ENCODE results near the gene ERAL1.

The ERAL1 gene

GRCh38 chr17:28853295-28853694 lies 1.5 kb upstream of the ERAL1 start:
- Histone ChIP-seq H3K36me3 (ENCODE audit: control insufficient read depth, insufficient read depth, low read length, severe bottlenecking) (peaks cover 7% of the 10 kb centered on the region), H3K4me1 (ENCODE audit: control insufficient read depth, insufficient read depth, low read length) (peaks cover 10% of the 10 kb centered on the region), H3K9ac (ENCODE audit: low read length) (no peak overlapping the region), H3K4me3 (ENCODE audit: low read length) (no peak overlapping the region), H3K27me3 (replicated peaks; ENCODE audit: control insufficient read depth, insufficient read depth, low read length) (no peaks in the 10 kb centered on the region), H3K9me3 (ENCODE audit: control insufficient read depth, low read length) (no peaks in the 10 kb centered on the region)
- no peak for DNase-seq (ENCODE audit: low read depth)

GRCh38 chr17:28855336-28855679 lies 492 bp downstream of the ERAL1 start:
- no peaks in the 10 kb centered on the region for H3K9me3 ChIP-seq (ENCODE audit: control insufficient read depth, low read length)
- H3K36me3 ChIP-seq (ENCODE audit: control insufficient read depth, insufficient read depth, low read length, severe bottlenecking), result peaks cover 20% of the 10 kb centered on the region
- H3K27me3 ChIP-seq (replicated peaks; ENCODE audit: control insufficient read depth, insufficient read depth, low read length), result no peaks in the 10 kb centered on the region
- peak overlapping the region; percentile 93 for H3K4me3 ChIP-seq (ENCODE audit: low read length)
- peak overlapping the region; percentile 93 for H3K9ac ChIP-seq (ENCODE audit: low read length)
- peaks cover 10% of the 10 kb centered on the region for H3K4me1 ChIP-seq (ENCODE audit: control insufficient read depth, insufficient read depth, low read length)
- no peak for DNase-seq (ENCODE audit: low read depth)

GRCh38 chr17:28856028-28856574 lies 1.3 kb downstream of the ERAL1 start:
- Histone ChIP-seq H3K4me1 (ENCODE audit: control insufficient read depth, insufficient read depth, low read length) (peaks cover 10% of the 10 kb centered on the region), H3K9me3 (ENCODE audit: control insufficient read depth, low read length) (no peaks in the 10 kb centered on the region), H3K4me3 (ENCODE audit: low read length) (peak overlapping the region; percentile 93), H3K36me3 (ENCODE audit: control insufficient read depth, insufficient read depth, low read length, severe bottlenecking) (peaks cover 25% of the 10 kb centered on the region), H3K9ac (ENCODE audit: low read length) (peak overlapping the region; percentile 93), H3K27me3 (replicated peaks; ENCODE audit: control insufficient read depth, insufficient read depth, low read length) (no peaks in the 10 kb centered on the region)
- DNase-seq (ENCODE audit: low read depth), result no peak

- Histone ChIP-seq H3K4me1 (ENCODE audit: control insufficient read depth, insufficient read depth, low read length) (peaks cover 10% of the 10 kb centered on the region), H3K9me3 (ENCODE audit: control insufficient read depth, low read length) (no peaks in the 10 kb centered on the region), H3K36me3 (ENCODE audit: control insufficient read depth, insufficient read depth, low read length, severe bottlenecking) (peaks cover 25% of the 10 kb centered on the region), H3K27me3 (replicated peaks; ENCODE audit: control insufficient read depth, insufficient read depth, low read length) (no peaks in the 10 kb centered on the region), H3K4me3 (ENCODE audit: low read length) (no peak overlapping the region), H3K9ac (ENCODE audit: low read length) (no peak overlapping the region)
- DNase-seq (ENCODE audit: low read depth), result no peak
Measured at GRCh38 chr17:28857905-28858800, 3.3 kb downstream of the ERAL1 start.

- no peaks in the 10 kb centered on the region for H3K9me3 ChIP-seq (ENCODE audit: control insufficient read depth, low read length)
- no peak for DNase-seq (ENCODE audit: low read depth)
- no peaks in the 10 kb centered on the region for H3K27me3 ChIP-seq (replicated peaks; ENCODE audit: control insufficient read depth, insufficient read depth, low read length)
- peaks cover 10% of the 10 kb centered on the region for H3K4me1 ChIP-seq (ENCODE audit: control insufficient read depth, insufficient read depth, low read length)
- H3K4me3 ChIP-seq (ENCODE audit: low read length), result no peak overlapping the region
- H3K9ac ChIP-seq (ENCODE audit: low read length), result no peak overlapping the region
- H3K36me3 ChIP-seq (ENCODE audit: control insufficient read depth, insufficient read depth, low read length, severe bottlenecking), result peaks cover 25% of the 10 kb centered on the region
Measured at GRCh38 chr17:28858801-28859355, 4.1 kb downstream of the ERAL1 start.

- H3K4me1 ChIP-seq (ENCODE audit: control insufficient read depth, insufficient read depth, low read length), result peaks cover 5% of the 10 kb centered on the region
- peaks cover 25% of the 10 kb centered on the region for H3K36me3 ChIP-seq (ENCODE audit: control insufficient read depth, insufficient read depth, low read length, severe bottlenecking)
- no peaks in the 10 kb centered on the region for H3K9me3 ChIP-seq (ENCODE audit: control insufficient read depth, low read length)
- no peaks in the 10 kb centered on the region for H3K27me3 ChIP-seq (replicated peaks; ENCODE audit: control insufficient read depth, insufficient read depth, low read length)
- H3K9ac ChIP-seq (ENCODE audit: low read length), result no peak overlapping the region
- no peak for DNase-seq (ENCODE audit: low read depth)
- H3K4me3 ChIP-seq (ENCODE audit: low read length), result no peak overlapping the region
Measured at GRCh38 chr17:28860363-28860808, 5.6 kb downstream of the ERAL1 start.

GRCh38 chr17:28861393-28862203 lies 6.8 kb downstream of the ERAL1 start:
- H3K36me3 ChIP-seq (ENCODE audit: control insufficient read depth, insufficient read depth, low read length, severe bottlenecking), result peaks cover 25% of the 10 kb centered on the region
- no peaks in the 10 kb centered on the region for H3K4me1 ChIP-seq (ENCODE audit: control insufficient read depth, insufficient read depth, low read length)
- no peak overlapping the region for H3K9ac ChIP-seq (ENCODE audit: low read length)
- H3K27me3 ChIP-seq (replicated peaks; ENCODE audit: control insufficient read depth, insufficient read depth, low read length), result no peaks in the 10 kb centered on the region
- H3K4me3 ChIP-seq (ENCODE audit: low read length), result no peak overlapping the region
- no peak for DNase-seq (ENCODE audit: low read depth)
- no peaks in the 10 kb centered on the region for H3K9me3 ChIP-seq (ENCODE audit: control insufficient read depth, low read length)

- Histone ChIP-seq H3K36me3 (ENCODE audit: control insufficient read depth, insufficient read depth, low read length, severe bottlenecking) (peaks cover 25% of the 10 kb centered on the region), H3K27me3 (replicated peaks; ENCODE audit: control insufficient read depth, insufficient read depth, low read length) (no peaks in the 10 kb centered on the region), H3K4me3 (ENCODE audit: low read length) (no peak overlapping the region), H3K4me1 (ENCODE audit: control insufficient read depth, insufficient read depth, low read length) (no peaks in the 10 kb centered on the region), H3K9ac (ENCODE audit: low read length) (no peak overlapping the region), H3K9me3 (ENCODE audit: control insufficient read depth, low read length) (no peaks in the 10 kb centered on the region)
- DNase-seq (ENCODE audit: low read depth), result no peak
Measured at GRCh38 chr17:28862561-28862960, 7.7 kb downstream of the ERAL1 start.

- no peak for DNase-seq (ENCODE audit: low read depth)
- H3K4me3 ChIP-seq (ENCODE audit: low read length), result no peak overlapping the region
- no peaks in the 10 kb centered on the region for H3K27me3 ChIP-seq (replicated peaks; ENCODE audit: control insufficient read depth, insufficient read depth, low read length)
- H3K9ac ChIP-seq (ENCODE audit: low read length), result no peak overlapping the region
- peaks cover 11% of the 10 kb centered on the region for H3K36me3 ChIP-seq (ENCODE audit: control insufficient read depth, insufficient read depth, low read length, severe bottlenecking)
- H3K9me3 ChIP-seq (ENCODE audit: control insufficient read depth, low read length), result no peaks in the 10 kb centered on the region
- H3K4me1 ChIP-seq (ENCODE audit: control insufficient read depth, insufficient read depth, low read length), result no peaks in the 10 kb centered on the region
Measured at GRCh38 chr17:28863953-28864352, 9.1 kb downstream of the ERAL1 start.

- Histone ChIP-seq H3K9me3 (ENCODE audit: control insufficient read depth, low read length) (no peaks in the 10 kb centered on the region), H3K9ac (ENCODE audit: low read length) (no peak overlapping the region), H3K4me3 (ENCODE audit: low read length) (no peak overlapping the region), H3K27me3 (replicated peaks; ENCODE audit: control insufficient read depth, insufficient read depth, low read length) (no peaks in the 10 kb centered on the region), H3K4me1 (ENCODE audit: control insufficient read depth, insufficient read depth, low read length) (no peaks in the 10 kb centered on the region), H3K36me3 (ENCODE audit: control insufficient read depth, insufficient read depth, low read length, severe bottlenecking) (peaks cover 6% of the 10 kb centered on the region)
- DNase-seq (ENCODE audit: low read depth), result no peak
Measured at GRCh38 chr17:28864991-28865849, 10.4 kb downstream of the ERAL1 start.
